GM13976 (cell line): ENCODE data around the gene ANKMY1.
A peak's percentile ranks its signal among the peaks of the same experiment; 100 is the strongest.

Experiments used
- DNase-seq: peaks from one replicate; pipeline ENCODE4 v3.0.0; 2012; ENCODE audit warnings: low spot score
- CTCF ChIP-seq: IDR thresholded peaks from 2 replicates; pipeline ENCODE4 v1.5.1; 2012; ENCODE audit warnings: borderline replicate concordance, mild to moderate bottlenecking; ENCODE audit not compliant: insufficient read depth; ENCODE audit errors: extremely low read depth, missing control alignments, control extremely low read depth
- in situ Hi-C: fragments of 300-500 bp; cut with MboI; formaldehyde crosslinking; loops from one replicate; pipeline ENCODE4 v1.12.0; 2022; ENCODE audit warnings: low sequenced_read_pairs, mixed read lengths, inconsistent platforms; ENCODE audit not compliant: unreplicated experiment

Gene ANKMY1

GRCh38 chr2:240482141-240482540 lies 75.6 kb downstream of the ANKMY1 start:
- TF ChIP-seq CTCF, result no peak
- in situ Hi-C loops, result no loop called here
- DNase-seq, result no peak

- TF ChIP-seq CTCF, result no peak
- in situ Hi-C loops, result no loop called here
- peak; percentile 5 for DNase-seq
Observed at GRCh38 chr2:240481720-240482119, 76.1 kb downstream of the ANKMY1 start.

GRCh38 chr2:240480834-240481623 lies 76.8 kb downstream of the ANKMY1 start:
- in situ Hi-C loops, result no loop called here
- TF ChIP-seq CTCF, result no peak
- peak; percentile 9 for DNase-seq

- no peak for TF ChIP-seq CTCF
- in situ Hi-C loops, result no loop called here
- DNase-seq, result no peak
Observed at GRCh38 chr2:240479111-240479501, 78.7 kb downstream of the ANKMY1 start.

GRCh38 chr2:240478346-240479110 lies 79.3 kb downstream of the ANKMY1 start:
- no peak for DNase-seq
- in situ Hi-C loops, result no loop called here
- no peak for TF ChIP-seq CTCF

- in situ Hi-C loops, result no loop called here
- TF ChIP-seq CTCF, result no peak
- DNase-seq, result no peak
Observed at GRCh38 chr2:240477916-240478315, 79.9 kb downstream of the ANKMY1 start.
